ENCODE data around the gene SNRPE.
A peak's percentile ranks its signal among the peaks of the same experiment; 100 is the strongest.
"Not testable (repeated sequence)": the region's sequence is repeated elsewhere in the genome, so short reads cannot be mapped to it uniquely, and the experiment has no call there.

SNRPE gene

GRCh38 chr1:203842559-203842876, 18.9 kb upstream of the SNRPE start:
- H3K27me3 ChIP-seq (replicated peaks; ENCODE audit: control insufficient read depth, insufficient read depth, low read length): no peaks in the 10 kb centered on the region
- H3K4me1 ChIP-seq (ENCODE audit: control insufficient read depth, insufficient read depth, low read length): peaks cover 14% of the 10 kb centered on the region
- DNase-seq (ENCODE audit: low read depth): no peak
- H3K9ac ChIP-seq (ENCODE audit: low read length): no peak overlapping the region
- no peaks in the 10 kb centered on the region for H3K9me3 ChIP-seq (ENCODE audit: control insufficient read depth, low read length)
- no peak overlapping the region for H3K4me3 ChIP-seq (ENCODE audit: low read length)
- H3K36me3 ChIP-seq (ENCODE audit: control insufficient read depth, insufficient read depth, low read length, severe bottlenecking): peaks cover 77% of the 10 kb centered on the region

GRCh38 chr1:203843435-203843834, 18.0 kb upstream of the SNRPE start:
- peaks cover 77% of the 10 kb centered on the region for H3K36me3 ChIP-seq (ENCODE audit: control insufficient read depth, insufficient read depth, low read length, severe bottlenecking)

GRCh38 chr1:203853112-203853511, 8.3 kb upstream of the SNRPE start:
- H3K36me3 ChIP-seq (ENCODE audit: control insufficient read depth, insufficient read depth, low read length, severe bottlenecking): peaks cover 82% of the 10 kb centered on the region
- not testable (repeated sequence) for H3K4me1 ChIP-seq (ENCODE audit: control insufficient read depth, insufficient read depth, low read length); H3K9ac ChIP-seq (ENCODE audit: low read length); DNase-seq (ENCODE audit: low read depth); H3K9me3 ChIP-seq (ENCODE audit: control insufficient read depth, low read length); H3K27me3 ChIP-seq (replicated peaks; ENCODE audit: control insufficient read depth, insufficient read depth, low read length); H3K4me3 ChIP-seq (ENCODE audit: low read length)

More at GRCh38 chr1:203843435-203843834, 18.0 kb upstream of the SNRPE start:
- Histone ChIP-seq H3K4me1 (ENCODE audit: control insufficient read depth, insufficient read depth, low read length) (peaks cover 13% of the 10 kb centered on the region), H3K4me3 (ENCODE audit: low read length) (no peak overlapping the region), H3K9ac (ENCODE audit: low read length) (no peak overlapping the region), H3K27me3 (replicated peaks; ENCODE audit: control insufficient read depth, insufficient read depth, low read length) (no peaks in the 10 kb centered on the region), H3K9me3 (ENCODE audit: control insufficient read depth, low read length) (no peaks in the 10 kb centered on the region)
- no peak for DNase-seq (ENCODE audit: low read depth)

- Histone ChIP-seq H3K9me3 (ENCODE audit: control insufficient read depth, low read length) (no peaks in the 10 kb centered on the region), H3K4me3 (ENCODE audit: low read length) (no peak overlapping the region), H3K9ac (ENCODE audit: low read length) (no peak overlapping the region), H3K36me3 (ENCODE audit: control insufficient read depth, insufficient read depth, low read length, severe bottlenecking) (peaks cover 36% of the 10 kb centered on the region), H3K27me3 (replicated peaks; ENCODE audit: control insufficient read depth, insufficient read depth, low read length) (no peaks in the 10 kb centered on the region), H3K4me1 (ENCODE audit: control insufficient read depth, insufficient read depth, low read length) (peaks cover 24% of the 10 kb centered on the region)
- peak; percentile 64 for DNase-seq (ENCODE audit: low read depth)
Observed at GRCh38 chr1:203858055-203858454, 3.3 kb upstream of the SNRPE start.

GRCh38 chr1:203858975-203859374, 2.4 kb upstream of the SNRPE start:
- Histone ChIP-seq H3K4me1 (ENCODE audit: control insufficient read depth, insufficient read depth, low read length) (peaks cover 24% of the 10 kb centered on the region), H3K27me3 (replicated peaks; ENCODE audit: control insufficient read depth, insufficient read depth, low read length) (no peaks in the 10 kb centered on the region), H3K9me3 (ENCODE audit: control insufficient read depth, low read length) (no peaks in the 10 kb centered on the region), H3K4me3 (ENCODE audit: low read length) (no peak overlapping the region), H3K36me3 (ENCODE audit: control insufficient read depth, insufficient read depth, low read length, severe bottlenecking) (peaks cover 31% of the 10 kb centered on the region), H3K9ac (ENCODE audit: low read length) (no peak overlapping the region)
- DNase-seq (ENCODE audit: low read depth): no peak

GRCh38 chr1:203860396-203861025, 888 bp upstream of the SNRPE start:
- Histone ChIP-seq H3K9me3 (ENCODE audit: control insufficient read depth, low read length) (no peaks in the 10 kb centered on the region), H3K36me3 (ENCODE audit: control insufficient read depth, insufficient read depth, low read length, severe bottlenecking) (peaks cover 31% of the 10 kb centered on the region), H3K27me3 (replicated peaks; ENCODE audit: control insufficient read depth, insufficient read depth, low read length) (no peaks in the 10 kb centered on the region), H3K4me3 (ENCODE audit: low read length) (peak overlapping the region; percentile 92), H3K4me1 (ENCODE audit: control insufficient read depth, insufficient read depth, low read length) (peaks cover 24% of the 10 kb centered on the region), H3K9ac (ENCODE audit: low read length) (peak overlapping the region; percentile 89)
- peak; percentile 17 for DNase-seq (ENCODE audit: low read depth)

- no peak for DNase-seq (ENCODE audit: low read depth)
- Histone ChIP-seq H3K4me3 (ENCODE audit: low read length) (no peak overlapping the region), H3K9me3 (ENCODE audit: control insufficient read depth, low read length) (no peaks in the 10 kb centered on the region), H3K4me1 (ENCODE audit: control insufficient read depth, insufficient read depth, low read length) (peaks cover 7% of the 10 kb centered on the region), H3K27me3 (replicated peaks; ENCODE audit: control insufficient read depth, insufficient read depth, low read length) (no peaks in the 10 kb centered on the region), H3K36me3 (ENCODE audit: control insufficient read depth, insufficient read depth, low read length, severe bottlenecking) (peaks cover 54% of the 10 kb centered on the region), H3K9ac (ENCODE audit: low read length) (no peak overlapping the region)
Observed at GRCh38 chr1:203867802-203868201, 6.4 kb downstream of the SNRPE start.

GRCh38 chr1:203870245-203870644, 8.8 kb downstream of the SNRPE start:
- H3K9me3 ChIP-seq (ENCODE audit: control insufficient read depth, low read length): no peaks in the 10 kb centered on the region
- H3K9ac ChIP-seq (ENCODE audit: low read length): no peak overlapping the region
- peaks cover 5% of the 10 kb centered on the region for H3K4me1 ChIP-seq (ENCODE audit: control insufficient read depth, insufficient read depth, low read length)
- no peak overlapping the region for H3K4me3 ChIP-seq (ENCODE audit: low read length)
- H3K36me3 ChIP-seq (ENCODE audit: control insufficient read depth, insufficient read depth, low read length, severe bottlenecking): peaks cover 46% of the 10 kb centered on the region
- DNase-seq (ENCODE audit: low read depth): peak; percentile 39
- no peaks in the 10 kb centered on the region for H3K27me3 ChIP-seq (replicated peaks; ENCODE audit: control insufficient read depth, insufficient read depth, low read length)

GRCh38 chr1:203871114-203871880, 9.9 kb downstream of the SNRPE start:
- H3K36me3 ChIP-seq (ENCODE audit: control insufficient read depth, insufficient read depth, low read length, severe bottlenecking): peaks cover 36% of the 10 kb centered on the region
- H3K27me3 ChIP-seq (replicated peaks; ENCODE audit: control insufficient read depth, insufficient read depth, low read length): no peaks in the 10 kb centered on the region
- H3K9me3 ChIP-seq (ENCODE audit: control insufficient read depth, low read length): no peaks in the 10 kb centered on the region
- H3K4me1 ChIP-seq (ENCODE audit: control insufficient read depth, insufficient read depth, low read length): peaks cover 5% of the 10 kb centered on the region
- H3K9ac ChIP-seq (ENCODE audit: low read length): no peak overlapping the region
- peak; percentile 89 for DNase-seq (ENCODE audit: low read depth)
- no peak overlapping the region for H3K4me3 ChIP-seq (ENCODE audit: low read length)

- H3K9me3 ChIP-seq (ENCODE audit: control insufficient read depth, low read length): no peaks in the 10 kb centered on the region
- H3K27me3 ChIP-seq (replicated peaks; ENCODE audit: control insufficient read depth, insufficient read depth, low read length): no peaks in the 10 kb centered on the region
- DNase-seq (ENCODE audit: low read depth): no peak
- H3K4me1 ChIP-seq (ENCODE audit: control insufficient read depth, insufficient read depth, low read length): peaks cover 5% of the 10 kb centered on the region
- H3K9ac ChIP-seq (ENCODE audit: low read length): no peak overlapping the region
- peaks cover 30% of the 10 kb centered on the region for H3K36me3 ChIP-seq (ENCODE audit: control insufficient read depth, insufficient read depth, low read length, severe bottlenecking)
- H3K4me3 ChIP-seq (ENCODE audit: low read length): no peak overlapping the region
Observed at GRCh38 chr1:203873094-203873493, 11.7 kb downstream of the SNRPE start.

GRCh38 chr1:203878422-203878821, 17.0 kb downstream of the SNRPE start:
- Histone ChIP-seq H3K4me1 (ENCODE audit: control insufficient read depth, insufficient read depth, low read length) (no peaks in the 10 kb centered on the region), H3K27me3 (replicated peaks; ENCODE audit: control insufficient read depth, insufficient read depth, low read length) (no peaks in the 10 kb centered on the region), H3K9ac (ENCODE audit: low read length) (no peak overlapping the region), H3K36me3 (ENCODE audit: control insufficient read depth, insufficient read depth, low read length, severe bottlenecking) (peaks cover 13% of the 10 kb centered on the region), H3K9me3 (ENCODE audit: control insufficient read depth, low read length) (no peaks in the 10 kb centered on the region), H3K4me3 (ENCODE audit: low read length) (no peak overlapping the region)
- DNase-seq (ENCODE audit: low read depth): no peak
